HepG2 (cell line): ENCODE results near the gene LAMA5.

Source experiments
- AGO1 ChIP-seq: fragments of 200-400 bp; formaldehyde crosslinking; IDR thresholded peaks from 2 replicates; pipeline ENCODE4 v1.6.1; 2017; ENCODE audit warnings: mild to moderate bottlenecking, low read depth, low read length, moderate library complexity; ENCODE audit not compliant: poor library complexity, severe bottlenecking
- DRAP1 ChIP-seq: IDR thresholded peaks from 2 replicates; pipeline ENCODE4 v1.6.1; 2016; ENCODE audit warnings: missing genetic modification reagents, missing compliant biosample characterization
- E2F2 ChIP-seq: sonication (generic); formaldehyde crosslinking; IDR thresholded peaks from 2 replicates; pipeline ENCODE4 v1.4.0; 2020; ENCODE audit warnings: missing genetic modification reagents, borderline replicate concordance
- GABPA ChIP-seq, 2 experiments: IDR thresholded peaks; 2 replicates each; pipeline ENCODE4 v1.6.1; 2011 to 2016; ENCODE audit warnings: low read depth in 2 of 2, low read length in 1 of 2, missing biosample characterization in 1 of 2, missing genetic modification characterization in 1 of 2
- HOXA5 ChIP-seq: sonication (generic); formaldehyde crosslinking; IDR thresholded peaks from 2 replicates; pipeline ENCODE4 v1.4.0; 2020; ENCODE audit warnings: missing genetic modification reagents
- JUN ChIP-seq: sonication (generic); formaldehyde crosslinking; IDR thresholded peaks from 2 replicates; pipeline ENCODE4 v1.4.0; 2020; ENCODE audit warnings: mild to moderate bottlenecking, missing genetic modification reagents
- MYC ChIP-seq: sonication (generic); formaldehyde crosslinking; IDR thresholded peaks from 2 replicates; pipeline ENCODE4 v1.9.0; 2021; ENCODE audit warnings: missing genetic modification reagents, borderline replicate concordance
- NFIC ChIP-seq: IDR thresholded peaks from 2 replicates; pipeline ENCODE4 v1.6.1; 2012; ENCODE audit warnings: mild to moderate bottlenecking, low read length, inconsistent platforms
- PCBP2 ChIP-seq: fragments of 200-400 bp; formaldehyde crosslinking; optimal IDR thresholded peaks from 2 replicates; pipeline ENCODE3; 2018; ENCODE audit warnings: low read length, low read depth; ENCODE audit not compliant: poor library complexity, severe bottlenecking
- POLR2A ChIP-seq, 2 experiments: IDR thresholded peaks; 2 replicates each; pipeline ENCODE4 v1.6.1; 2011; ENCODE audit warnings: low read depth in 2 of 2, low read length in 2 of 2, mild to moderate bottlenecking in 1 of 2, moderate library complexity in 1 of 2; ENCODE audit not compliant: insufficient read depth in 1 of 2
- POLR2AphosphoS2 ChIP-seq: IDR thresholded peaks from 2 replicates; pipeline ENCODE4 v1.6.1; 2011; ENCODE audit warnings: low read depth, low read length, improper control_type of control experiment
- REXO4 ChIP-seq: sonication (generic); formaldehyde crosslinking; IDR thresholded peaks from 2 replicates; pipeline ENCODE4 v1.8.0; 2022; ENCODE audit warnings: missing genetic modification reagents, mild to moderate bottlenecking, borderline replicate concordance

GRCh38 chr20:62407221-62407992 lies 40.3 kb upstream of the LAMA5 start, which contains the start of gene CABLES2:
- TF ChIP-seq POLR2AphosphoS2 = no peak
- no peak for TF ChIP-seq DRAP1 (CRISPR knock-in tag)
- peak; percentile 97; the same call in 1 of the 2 replicates for TF ChIP-seq E2F2 (CRISPR knock-in tag)
- TF ChIP-seq HOXA5 (CRISPR knock-in tag) = peak; percentile 95
- peak; percentile 79 for TF ChIP-seq MYC (CRISPR knock-in tag)
- TF ChIP-seq AGO1 = peak; percentile 52
- TF ChIP-seq GABPA (IDR thresholded peaks at IDR 0.05; ENCODE audit: low read depth, low read length) = no peak
- peak; percentile 56; the same call in 1 of the 2 replicates for TF ChIP-seq GABPA (CRISPR knock-in tag; IDR thresholded peaks at IDR 0.05; ENCODE audit: low read depth)
- TF ChIP-seq NFIC = no peak
- TF ChIP-seq REXO4 (CRISPR knock-in tag) = no peak
- TF ChIP-seq PCBP2 = no peak
- TF ChIP-seq POLR2A (IDR thresholded peaks at IDR 0.05; ENCODE audit: insufficient read depth in 1 of 2, low read depth in 2 of 2, low read length in 2 of 2) = no peak
- TF ChIP-seq JUN (CRISPR knock-in tag) = peak; percentile 72
